ENCODE results near the gene IFNGR2. TPM values are rescaled to one million over a fixed set of nuclear protein-coding genes. Genes with fewer than 3 reads are reported as not detected.

The IFNGR2 gene
- total and polyA plus RNA-seq, 2 experiments from 2014 or later = 92.8 to 113 TPM

DNA sequence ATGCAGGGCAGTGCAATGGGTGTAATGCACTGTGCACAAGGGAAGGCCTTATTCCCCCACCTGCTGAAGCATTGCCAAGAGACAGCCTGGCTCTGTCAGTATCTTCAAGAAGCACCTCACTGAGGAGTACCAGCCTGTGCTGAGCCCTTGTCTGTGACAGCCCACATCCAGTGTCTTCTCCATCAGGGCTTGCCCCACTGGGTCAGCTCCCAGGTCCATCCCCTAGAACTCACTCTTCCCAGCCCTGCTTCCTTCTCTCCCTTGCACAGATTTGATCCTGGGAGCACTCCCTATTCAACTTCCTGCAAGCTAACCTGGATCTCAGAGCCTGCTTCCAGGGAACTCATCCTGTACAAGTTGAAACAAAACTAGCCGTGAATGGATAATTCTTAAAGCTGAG lies 33.6 kb upstream of the IFNGR2 start:
- no peak for TF ChIP-seq EZH2 (IDR thresholded peaks at IDR 0.05; ENCODE audit: insufficient read depth, poor library complexity, severe bottlenecking)
- TF ChIP-seq EZH2phosphoT487 (IDR thresholded peaks at IDR 0.05; ENCODE audit: insufficient read depth, low read depth) = no peak
- Histone ChIP-seq H3K36me3 (ENCODE audit: low read depth) (no peaks in the 10 kb centered on the region), H2AFZ (no peak overlapping the region), H3K9me3 (ENCODE audit: low read depth) (no peaks in the 10 kb centered on the region), H3K9ac (no peak overlapping the region), H3K9me2 (ENCODE audit: insufficient read depth) (no peaks in the 10 kb centered on the region), H3K27ac (no peak overlapping the region), H3K4me3 (no peak overlapping the region), H3K27me3 (replicated peaks; ENCODE audit: insufficient read depth) (no peaks in the 10 kb centered on the region), H3F3A (ENCODE audit: insufficient read depth) (peaks cover 11% of the 10 kb centered on the region), H3K79me2 (ENCODE audit: insufficient read depth) (no peaks in the 10 kb centered on the region), H4K20me1 (ENCODE audit: insufficient read depth) (no peaks in the 10 kb centered on the region), H3K4me1 (ENCODE audit: insufficient read depth) (peaks cover 12% of the 10 kb centered on the region), H3K4me2 (ENCODE audit: unreplicated experiment) (no peak overlapping the region)
- in situ Hi-C loops (cut with MboI) = loop anchor here (10.0 kb wide), 1 partner anchor 175 kb away; no protein-coding TSS in a partner anchor
- WGBS, 2 experiments (ENCODE audit: low coverage in 1 of 2, low lambda C conversion rate in 2 of 2, missing lambda C conversion rate in 2 of 2) = 70 to 84% methylated on average over 1 of the region's 1 CpG
- no peak for DNase-seq

DNA sequence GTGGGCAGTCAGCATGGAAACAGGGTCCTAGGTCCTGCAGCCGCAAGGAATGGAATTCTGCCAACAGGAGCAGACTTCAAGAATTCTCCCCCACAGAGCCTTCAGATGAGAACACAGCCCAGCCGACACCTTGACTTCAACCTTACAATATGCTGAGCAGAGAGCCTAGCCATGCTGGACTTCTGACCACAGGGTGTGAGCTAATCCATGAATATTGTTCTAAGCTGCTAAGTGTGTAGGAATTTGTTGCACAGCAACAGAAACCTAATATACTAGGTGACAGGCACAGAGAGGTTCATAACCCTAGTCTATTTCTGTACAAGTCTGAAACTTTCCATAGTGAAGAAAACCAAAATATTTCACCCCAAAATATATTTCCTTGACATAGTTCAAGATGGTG lies 32.9 kb upstream of the IFNGR2 start:
- no peaks in the 10 kb centered on the region for H3K9me3 ChIP-seq (ENCODE audit: low read depth)
- 79 to 90% methylated on average over 2 of the region's 2 CpGs for WGBS, 2 experiments (ENCODE audit: low coverage in 1 of 2, low lambda C conversion rate in 2 of 2, missing lambda C conversion rate in 2 of 2)

GRCh38 chr21:33371366-33371765 lies 31.8 kb upstream of the IFNGR2 start:
- DNase-seq = no peak
- Histone ChIP-seq H3K4me1 (ENCODE audit: insufficient read depth) (peaks cover 15% of the 10 kb centered on the region), H3K79me2 (ENCODE audit: insufficient read depth) (no peaks in the 10 kb centered on the region), H3K9me3 (ENCODE audit: low read depth) (no peaks in the 10 kb centered on the region), H3K9me2 (ENCODE audit: insufficient read depth) (no peaks in the 10 kb centered on the region), H3K36me3 (ENCODE audit: low read depth) (no peaks in the 10 kb centered on the region), H3F3A (ENCODE audit: insufficient read depth) (peaks cover 11% of the 10 kb centered on the region), H2AFZ (no peak overlapping the region), H3K27ac (no peak overlapping the region), H3K9ac (no peak overlapping the region), H3K4me3 (no peak overlapping the region), H3K4me2 (ENCODE audit: unreplicated experiment) (no peak overlapping the region), H4K20me1 (ENCODE audit: insufficient read depth) (no peaks in the 10 kb centered on the region), H3K27me3 (replicated peaks; ENCODE audit: insufficient read depth) (no peaks in the 10 kb centered on the region)
- 87 to 96% methylated on average over 3 of the region's 3 CpGs for WGBS, 2 experiments (ENCODE audit: low coverage in 1 of 2, low lambda C conversion rate in 2 of 2, missing lambda C conversion rate in 2 of 2)
- in situ Hi-C loops (cut with MboI) = no loop called here
- TF ChIP-seq EZH2 (IDR thresholded peaks at IDR 0.05; ENCODE audit: insufficient read depth, poor library complexity, severe bottlenecking) (no peak), EZH2phosphoT487 (IDR thresholded peaks at IDR 0.05; ENCODE audit: insufficient read depth, low read depth) (no peak)

More for the DNA sequence above, 32.9 kb upstream of the IFNGR2 start:
- Histone ChIP-seq H3K9ac (no peak overlapping the region), H3K4me1 (ENCODE audit: insufficient read depth) (peaks cover 15% of the 10 kb centered on the region), H3F3A (ENCODE audit: insufficient read depth) (peaks cover 11% of the 10 kb centered on the region), H2AFZ (no peak overlapping the region), H4K20me1 (ENCODE audit: insufficient read depth) (no peaks in the 10 kb centered on the region), H3K4me3 (no peak overlapping the region), H3K4me2 (ENCODE audit: unreplicated experiment) (no peak overlapping the region), H3K27me3 (replicated peaks; ENCODE audit: insufficient read depth) (no peaks in the 10 kb centered on the region), H3K36me3 (ENCODE audit: low read depth) (no peaks in the 10 kb centered on the region), H3K27ac (no peak overlapping the region), H3K79me2 (ENCODE audit: insufficient read depth) (no peaks in the 10 kb centered on the region), H3K9me2 (ENCODE audit: insufficient read depth) (no peaks in the 10 kb centered on the region)
- in situ Hi-C loops (cut with MboI) = no loop called here
- no peak for DNase-seq
- TF ChIP-seq EZH2phosphoT487 (IDR thresholded peaks at IDR 0.05; ENCODE audit: insufficient read depth, low read depth) (no peak), EZH2 (IDR thresholded peaks at IDR 0.05; ENCODE audit: insufficient read depth, poor library complexity, severe bottlenecking) (no peak)

GRCh38 chr21:33372582-33372981 lies 30.6 kb upstream of the IFNGR2 start:
- no peak overlapping the region for H3K27ac ChIP-seq
- H4K20me1 ChIP-seq (ENCODE audit: insufficient read depth) = no peaks in the 10 kb centered on the region
- no peak overlapping the region for H3K4me2 ChIP-seq (ENCODE audit: unreplicated experiment)
- no peaks in the 10 kb centered on the region for H3K27me3 ChIP-seq (replicated peaks; ENCODE audit: insufficient read depth)
- no peaks in the 10 kb centered on the region for H3K9me3 ChIP-seq (ENCODE audit: low read depth)
- no peak for DNase-seq
- TF ChIP-seq EZH2 (IDR thresholded peaks at IDR 0.05; ENCODE audit: insufficient read depth, poor library complexity, severe bottlenecking) (no peak), EZH2phosphoT487 (IDR thresholded peaks at IDR 0.05; ENCODE audit: insufficient read depth, low read depth) (no peak)
- H3K79me2 ChIP-seq (ENCODE audit: insufficient read depth) = no peaks in the 10 kb centered on the region
- H3K9me2 ChIP-seq (ENCODE audit: insufficient read depth) = no peaks in the 10 kb centered on the region
- H3K4me3 ChIP-seq = no peak overlapping the region
- no peak overlapping the region for H2AFZ ChIP-seq
- 97% methylated on average over 8 to 11 of the region's 12 CpGs for WGBS, 2 experiments (ENCODE audit: low coverage in 1 of 2, low lambda C conversion rate in 2 of 2, missing lambda C conversion rate in 2 of 2)
- H3K4me1 ChIP-seq (ENCODE audit: insufficient read depth) = peaks cover 15% of the 10 kb centered on the region
- no peaks in the 10 kb centered on the region for H3K36me3 ChIP-seq (ENCODE audit: low read depth)
- H3F3A ChIP-seq (ENCODE audit: insufficient read depth) = peaks cover 11% of the 10 kb centered on the region
- no peak overlapping the region for H3K9ac ChIP-seq
- in situ Hi-C loops (cut with MboI) = no loop called here

DNA sequence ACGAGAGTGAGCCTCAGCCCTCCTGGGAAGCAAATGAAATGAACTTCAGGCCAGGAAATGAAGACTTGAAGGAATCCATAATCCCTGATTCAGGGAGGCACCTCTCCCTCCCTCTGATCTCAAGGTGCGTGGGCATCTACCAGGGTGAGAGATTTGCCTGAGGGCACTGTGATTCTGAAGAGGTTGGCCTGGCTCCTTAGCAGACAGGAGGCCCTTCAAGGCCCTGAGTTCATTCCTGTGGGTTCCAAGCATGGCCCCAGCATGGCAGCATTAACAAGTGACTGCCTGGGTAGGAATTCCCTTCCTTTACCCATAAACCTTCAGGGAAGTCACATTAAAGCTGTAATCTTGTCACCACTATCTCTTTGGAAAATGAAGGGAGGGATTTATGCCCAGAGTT lies 29.8 kb upstream of the IFNGR2 start:
- Histone ChIP-seq H3K9ac (no peak overlapping the region), H2AFZ (peak overlapping the region; percentile 0), H3K4me3 (no peak overlapping the region), H3K9me2 (ENCODE audit: insufficient read depth) (no peaks in the 10 kb centered on the region), H3K79me2 (ENCODE audit: insufficient read depth) (no peaks in the 10 kb centered on the region), H3K36me3 (ENCODE audit: low read depth) (no peaks in the 10 kb centered on the region), H4K20me1 (ENCODE audit: insufficient read depth) (no peaks in the 10 kb centered on the region), H3K27me3 (replicated peaks; ENCODE audit: insufficient read depth) (no peaks in the 10 kb centered on the region), H3K4me2 (ENCODE audit: unreplicated experiment) (no peak overlapping the region), H3K27ac (no peak overlapping the region), H3F3A (ENCODE audit: insufficient read depth) (peaks cover 11% of the 10 kb centered on the region), H3K4me1 (ENCODE audit: insufficient read depth) (peaks cover 15% of the 10 kb centered on the region), H3K9me3 (ENCODE audit: low read depth) (no peaks in the 10 kb centered on the region)
- TF ChIP-seq EZH2phosphoT487 (IDR thresholded peaks at IDR 0.05; ENCODE audit: insufficient read depth, low read depth) (no peak), EZH2 (IDR thresholded peaks at IDR 0.05; ENCODE audit: insufficient read depth, poor library complexity, severe bottlenecking) (no peak)
- WGBS, 2 experiments (ENCODE audit: low coverage in 1 of 2, low lambda C conversion rate in 2 of 2, missing lambda C conversion rate in 2 of 2) = 92 to 100% methylated on average over 2 of the region's 2 CpGs
- peak; percentile 35 for DNase-seq
- in situ Hi-C loops (cut with MboI) = no loop called here

Data from GM23248 (cell line).